ENCODE results near the gene CCM2. TPM values are rescaled to one million over a fixed set of nuclear protein-coding genes. Genes with fewer than 3 reads are reported as not detected.
A peak's percentile ranks its signal among the peaks of the same experiment; 100 is the strongest.

CCM2 gene
- total RNA-seq, 1 experiment from 2014 or later, result 62.9 TPM

DNA sequence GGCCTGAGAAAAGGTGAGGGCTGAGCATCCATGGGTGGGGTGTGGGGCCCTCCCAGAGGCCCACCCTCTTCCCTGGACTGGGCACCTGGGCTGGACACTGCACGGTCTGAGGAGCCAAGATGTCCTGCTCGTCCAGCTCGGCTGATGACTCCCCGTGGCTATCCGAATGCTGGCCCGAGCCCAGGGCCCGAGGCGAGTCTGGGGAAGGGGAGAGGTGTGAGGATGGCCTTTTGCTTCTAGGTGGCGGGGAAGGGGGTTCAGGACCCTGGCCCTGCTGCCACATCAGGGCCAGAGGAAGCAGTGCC is 81.6 kb downstream of the CCM2 start:
- H3K36me3 Mint-ChIP-seq (ENCODE audit: insufficient read depth, unreplicated experiment), result peaks cover 12% of the 10 kb centered on the region
- H3K4me1 Mint-ChIP-seq (ENCODE audit: low read depth, unreplicated experiment), result peaks cover 6% of the 10 kb centered on the region
- no TSS peak for BruUV-seq (replicated peaks)
- H3K27me3 Mint-ChIP-seq (ENCODE audit: unreplicated experiment), result peaks cover 4% of the 10 kb centered on the region
- CTCF ChIA-PET, result interaction anchor here (0.5 kb wide), 1 partner anchor 62 kb away, joined by 3 read pairs; no protein-coding TSS in a partner anchor
- DNase-seq, result no peak
- no peaks in the 10 kb centered on the region for H3K9me3 Mint-ChIP-seq (ENCODE audit: low read depth, unreplicated experiment)
- intact Hi-C loops (cut with micrococcal nuclease; ENCODE audit: unreplicated experiment), result no loop called here
- TF ChIP-seq, protein P1, sequence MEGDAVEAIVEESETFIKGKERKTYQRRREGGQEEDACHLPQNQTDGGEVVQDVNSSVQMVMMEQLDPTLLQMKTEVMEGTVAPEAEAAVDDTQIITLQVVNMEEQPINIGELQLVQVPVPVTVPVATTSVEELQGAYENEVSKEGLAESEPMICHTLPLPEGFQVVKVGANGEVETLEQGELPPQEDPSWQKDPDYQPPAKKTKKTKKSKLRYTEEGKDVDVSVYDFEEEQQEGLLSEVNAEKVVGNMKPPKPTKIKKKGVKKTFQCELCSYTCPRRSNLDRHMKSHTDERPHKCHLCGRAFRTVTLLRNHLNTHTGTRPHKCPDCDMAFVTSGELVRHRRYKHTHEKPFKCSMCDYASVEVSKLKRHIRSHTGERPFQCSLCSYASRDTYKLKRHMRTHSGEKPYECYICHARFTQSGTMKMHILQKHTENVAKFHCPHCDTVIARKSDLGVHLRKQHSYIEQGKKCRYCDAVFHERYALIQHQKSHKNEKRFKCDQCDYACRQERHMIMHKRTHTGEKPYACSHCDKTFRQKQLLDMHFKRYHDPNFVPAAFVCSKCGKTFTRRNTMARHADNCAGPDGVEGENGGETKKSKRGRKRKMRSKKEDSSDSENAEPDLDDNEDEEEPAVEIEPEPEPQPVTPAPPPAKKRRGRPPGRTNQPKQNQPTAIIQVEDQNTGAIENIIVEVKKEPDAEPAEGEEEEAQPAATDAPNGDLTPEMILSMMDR (IDR thresholded peaks at IDR 0.05; ENCODE audit: unreplicated experiment), result no peak
- no peak overlapping the region for H3K4me3 Mint-ChIP-seq (ENCODE audit: low read depth, unreplicated experiment)
- H3K27ac Mint-ChIP-seq (ENCODE audit: unreplicated experiment), result no peak overlapping the region

DNA sequence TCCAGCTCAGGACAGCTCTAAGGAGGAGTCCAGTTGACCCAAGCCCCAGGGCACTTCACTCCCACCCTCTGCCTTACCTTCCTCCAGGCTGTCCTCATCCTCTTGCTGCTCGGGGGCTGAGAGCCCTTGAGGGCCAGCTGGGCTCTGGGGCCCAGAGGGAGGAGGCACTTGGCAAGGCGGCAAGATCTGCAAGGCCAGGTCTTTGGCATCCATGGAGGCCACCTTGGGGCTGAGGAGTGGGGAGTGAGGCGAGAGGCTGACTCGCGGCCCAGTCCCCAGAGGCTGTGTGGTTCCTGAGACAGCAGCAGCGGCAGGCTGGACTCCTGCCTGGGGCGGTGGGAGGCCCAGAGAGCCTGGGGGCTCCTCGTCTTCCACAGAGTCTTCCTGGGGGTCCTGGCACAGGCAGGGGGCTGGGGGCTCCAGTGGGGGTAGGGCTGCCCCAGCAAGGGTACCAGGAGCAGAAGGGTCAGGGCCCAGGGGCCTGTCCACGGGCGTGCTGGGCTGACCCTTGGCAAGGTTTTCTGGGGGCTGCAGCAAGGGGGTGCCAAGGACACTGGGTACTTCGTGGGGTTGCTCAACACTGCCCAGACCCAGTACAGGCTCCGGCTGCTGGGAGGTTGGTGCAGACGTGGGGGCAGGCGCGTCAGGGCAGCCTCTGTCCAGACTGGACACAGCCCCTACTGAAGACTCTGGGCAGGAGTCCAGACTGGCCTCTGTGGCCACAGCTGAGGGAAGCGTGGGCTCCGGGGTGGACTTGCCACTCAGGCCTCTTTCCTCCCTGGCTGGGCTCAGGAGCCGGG is 82.2 kb downstream of the CCM2 start:
- Mint-ChIP-seq H3K27ac (ENCODE audit: unreplicated experiment) (no peak overlapping the region), H3K4me3 (ENCODE audit: low read depth, unreplicated experiment) (no peak overlapping the region), H3K27me3 (ENCODE audit: unreplicated experiment) (peaks cover 10% of the 10 kb centered on the region), H3K9me3 (ENCODE audit: low read depth, unreplicated experiment) (no peaks in the 10 kb centered on the region), H3K4me1 (ENCODE audit: low read depth, unreplicated experiment) (peaks cover 6% of the 10 kb centered on the region), H3K36me3 (ENCODE audit: insufficient read depth, unreplicated experiment) (peaks cover 12% of the 10 kb centered on the region)
- no peak for DNase-seq
- intact Hi-C loops (cut with micrococcal nuclease; ENCODE audit: unreplicated experiment), result no loop called here
- no TSS peak for BruUV-seq (replicated peaks)
- CTCF ChIA-PET, result interaction anchor here (0.5 kb wide), 1 partner anchor 61 kb away, joined by 3 read pairs; no protein-coding TSS in a partner anchor
- TF ChIP-seq, protein P1 (IDR thresholded peaks at IDR 0.05; ENCODE audit: unreplicated experiment), result no peak

DNA sequence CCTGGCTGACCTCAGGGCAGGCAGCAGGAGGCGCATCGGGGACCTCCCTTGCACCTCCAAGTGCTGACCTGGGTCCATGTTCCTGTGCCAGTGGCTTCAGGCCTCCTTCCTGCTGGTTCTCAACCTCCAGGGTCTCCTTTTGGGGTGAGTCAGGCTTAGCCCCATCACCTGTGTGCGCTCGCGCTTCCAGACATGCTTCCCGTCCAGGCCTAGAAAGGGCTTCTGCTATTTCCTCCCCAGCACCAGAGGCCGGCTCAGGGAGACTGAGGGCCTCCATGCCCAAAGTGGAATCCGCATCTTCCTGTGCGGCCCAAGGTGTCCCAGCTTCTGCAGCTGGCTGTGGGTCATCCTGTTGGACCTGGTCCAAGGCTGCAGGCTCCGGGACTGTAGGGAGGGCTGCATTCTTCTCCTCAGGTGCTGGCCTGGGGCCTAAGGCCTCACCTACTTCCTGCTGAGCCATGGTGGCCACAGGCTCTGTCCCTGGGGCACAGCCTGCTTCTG is 82.9 kb downstream of the CCM2 start:
- Mint-ChIP-seq H3K27ac (ENCODE audit: unreplicated experiment) (no peak overlapping the region), H3K27me3 (ENCODE audit: unreplicated experiment) (peaks cover 16% of the 10 kb centered on the region), H3K36me3 (ENCODE audit: insufficient read depth, unreplicated experiment) (peaks cover 12% of the 10 kb centered on the region), H3K4me3 (ENCODE audit: low read depth, unreplicated experiment) (no peak overlapping the region), H3K9me3 (ENCODE audit: low read depth, unreplicated experiment) (no peaks in the 10 kb centered on the region), H3K4me1 (ENCODE audit: low read depth, unreplicated experiment) (peaks cover 6% of the 10 kb centered on the region)
- DNase-seq, result peak; percentile 49
- intact Hi-C loops (cut with micrococcal nuclease; ENCODE audit: unreplicated experiment), result no loop called here
- TF ChIP-seq, protein P1 (IDR thresholded peaks at IDR 0.05; ENCODE audit: unreplicated experiment), result no peak
- no TSS peak for BruUV-seq (replicated peaks)
- CTCF ChIA-PET, result no interaction called here

DNA sequence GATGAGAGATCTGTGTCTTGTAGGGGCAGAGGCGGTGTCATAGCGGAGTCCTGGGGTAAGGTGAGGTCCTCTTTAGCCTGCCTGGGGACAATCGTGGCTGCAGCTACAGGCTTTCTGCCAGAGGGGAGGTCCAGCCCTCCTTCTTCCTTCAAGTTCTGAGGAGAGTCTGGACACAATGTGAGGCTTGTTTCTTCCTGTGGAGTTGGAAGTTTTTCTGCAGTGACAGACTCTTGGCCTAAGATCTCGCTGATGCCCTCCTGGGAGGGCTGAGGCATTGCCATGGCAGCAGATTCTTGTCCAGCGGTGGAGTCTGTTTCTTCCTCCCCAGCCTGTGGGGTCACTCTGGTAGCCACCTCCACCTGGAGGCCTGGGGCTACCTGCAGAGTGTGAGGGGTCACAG is 84.3 kb downstream of the CCM2 start:
- peaks cover 6% of the 10 kb centered on the region for H3K4me1 Mint-ChIP-seq (ENCODE audit: low read depth, unreplicated experiment)
- H3K27ac Mint-ChIP-seq (ENCODE audit: unreplicated experiment), result no peak overlapping the region
- peaks cover 31% of the 10 kb centered on the region for H3K27me3 Mint-ChIP-seq (ENCODE audit: unreplicated experiment)
- peaks cover 9% of the 10 kb centered on the region for H3K36me3 Mint-ChIP-seq (ENCODE audit: insufficient read depth, unreplicated experiment)
- DNase-seq, result no peak
- CTCF ChIA-PET, result no interaction called here
- BruUV-seq (replicated peaks), result no TSS peak
- H3K9me3 Mint-ChIP-seq (ENCODE audit: low read depth, unreplicated experiment), result no peaks in the 10 kb centered on the region
- intact Hi-C loops (cut with micrococcal nuclease; ENCODE audit: unreplicated experiment), result no loop called here
- TF ChIP-seq, protein P1 (IDR thresholded peaks at IDR 0.05; ENCODE audit: unreplicated experiment), result no peak
- H3K4me3 Mint-ChIP-seq (ENCODE audit: low read depth, unreplicated experiment), result no peak overlapping the region
